Loucy (cell line): ENCODE data around the gene CFAP119.

Source experiments
- EZH2phosphoT487 ChIP-seq: fragments of 200-600 bp; IDR thresholded peaks from 2 replicates; pipeline ENCODE4 v1.6.1; 2018; ENCODE audit warnings: antibody characterized with exemption, mild to moderate bottlenecking, moderate library complexity, borderline replicate concordance
- TF ChIP-seq, protein P1 (sequence below): fragments of 200-600 bp; sonication (generic); conservative IDR thresholded peaks from 2 replicates; pipeline ENCODE4 v1.5.1; 2014; ENCODE audit warnings: mild to moderate bottlenecking, antibody characterized with exemption, low read length

DNA sequence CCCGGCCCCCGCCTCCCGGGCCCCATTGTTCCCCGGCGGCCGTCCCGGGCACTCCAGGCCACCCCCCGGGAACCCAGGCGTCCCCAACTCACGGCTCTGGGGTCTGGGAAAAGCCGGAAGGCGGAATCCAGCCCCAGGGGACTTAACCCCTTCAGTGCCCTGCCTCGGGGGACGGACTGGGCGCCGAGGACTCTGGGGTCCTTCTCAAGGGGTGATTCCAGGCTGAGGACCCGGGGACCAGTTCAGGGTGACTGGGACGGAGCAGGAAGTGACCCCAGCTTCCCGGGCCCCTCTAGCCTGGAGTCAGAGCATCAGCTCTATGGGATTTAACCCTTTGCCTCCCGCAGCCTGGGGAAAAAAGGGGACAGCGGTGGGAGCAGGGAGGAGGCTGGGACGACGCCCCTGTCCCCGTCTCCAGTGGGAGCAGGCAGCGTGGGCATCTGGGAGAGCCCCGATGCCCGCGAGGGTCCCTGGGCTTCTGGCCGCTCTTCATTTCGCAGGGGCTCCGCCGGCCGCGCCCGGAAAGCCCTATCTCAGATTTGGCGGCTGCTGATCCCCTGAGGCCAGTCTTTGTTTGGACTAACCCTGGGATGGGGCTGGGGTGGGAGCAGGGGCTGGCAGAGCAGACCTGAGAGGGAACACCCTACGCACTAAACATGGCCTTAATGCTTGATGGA is 25.2 kb upstream of the CFAP119 start, which contains the start of gene ZNF629:
- TF ChIP-seq, protein P1, sequence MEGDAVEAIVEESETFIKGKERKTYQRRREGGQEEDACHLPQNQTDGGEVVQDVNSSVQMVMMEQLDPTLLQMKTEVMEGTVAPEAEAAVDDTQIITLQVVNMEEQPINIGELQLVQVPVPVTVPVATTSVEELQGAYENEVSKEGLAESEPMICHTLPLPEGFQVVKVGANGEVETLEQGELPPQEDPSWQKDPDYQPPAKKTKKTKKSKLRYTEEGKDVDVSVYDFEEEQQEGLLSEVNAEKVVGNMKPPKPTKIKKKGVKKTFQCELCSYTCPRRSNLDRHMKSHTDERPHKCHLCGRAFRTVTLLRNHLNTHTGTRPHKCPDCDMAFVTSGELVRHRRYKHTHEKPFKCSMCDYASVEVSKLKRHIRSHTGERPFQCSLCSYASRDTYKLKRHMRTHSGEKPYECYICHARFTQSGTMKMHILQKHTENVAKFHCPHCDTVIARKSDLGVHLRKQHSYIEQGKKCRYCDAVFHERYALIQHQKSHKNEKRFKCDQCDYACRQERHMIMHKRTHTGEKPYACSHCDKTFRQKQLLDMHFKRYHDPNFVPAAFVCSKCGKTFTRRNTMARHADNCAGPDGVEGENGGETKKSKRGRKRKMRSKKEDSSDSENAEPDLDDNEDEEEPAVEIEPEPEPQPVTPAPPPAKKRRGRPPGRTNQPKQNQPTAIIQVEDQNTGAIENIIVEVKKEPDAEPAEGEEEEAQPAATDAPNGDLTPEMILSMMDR, result no peak
- no peak for TF ChIP-seq EZH2phosphoT487
